Measurements from ENCODE around the gene C1orf35.

Gene C1orf35

DNA sequence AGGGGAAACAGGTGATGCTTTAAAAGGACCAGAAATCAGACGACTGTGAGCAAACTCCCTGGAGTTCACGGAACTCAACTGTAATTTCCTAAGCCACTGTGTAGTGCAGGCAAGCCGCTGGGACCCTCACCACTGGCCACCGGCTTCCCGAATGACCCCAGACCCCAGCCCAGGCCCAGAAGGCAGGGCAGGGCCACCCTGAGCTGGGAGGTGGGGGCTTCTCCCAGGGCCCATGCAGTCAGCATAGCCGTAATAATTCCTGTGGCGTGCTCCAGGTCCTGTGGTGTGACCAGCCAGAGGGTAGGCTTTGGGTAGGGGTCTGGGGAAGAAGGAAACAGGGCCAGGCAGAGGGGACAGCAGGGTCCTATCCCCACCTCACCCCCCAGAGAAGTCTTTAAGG, 24.1 kb downstream of the C1orf35 start:
- no peak for DNase-seq (ENCODE audit: low spot score)

DNA sequence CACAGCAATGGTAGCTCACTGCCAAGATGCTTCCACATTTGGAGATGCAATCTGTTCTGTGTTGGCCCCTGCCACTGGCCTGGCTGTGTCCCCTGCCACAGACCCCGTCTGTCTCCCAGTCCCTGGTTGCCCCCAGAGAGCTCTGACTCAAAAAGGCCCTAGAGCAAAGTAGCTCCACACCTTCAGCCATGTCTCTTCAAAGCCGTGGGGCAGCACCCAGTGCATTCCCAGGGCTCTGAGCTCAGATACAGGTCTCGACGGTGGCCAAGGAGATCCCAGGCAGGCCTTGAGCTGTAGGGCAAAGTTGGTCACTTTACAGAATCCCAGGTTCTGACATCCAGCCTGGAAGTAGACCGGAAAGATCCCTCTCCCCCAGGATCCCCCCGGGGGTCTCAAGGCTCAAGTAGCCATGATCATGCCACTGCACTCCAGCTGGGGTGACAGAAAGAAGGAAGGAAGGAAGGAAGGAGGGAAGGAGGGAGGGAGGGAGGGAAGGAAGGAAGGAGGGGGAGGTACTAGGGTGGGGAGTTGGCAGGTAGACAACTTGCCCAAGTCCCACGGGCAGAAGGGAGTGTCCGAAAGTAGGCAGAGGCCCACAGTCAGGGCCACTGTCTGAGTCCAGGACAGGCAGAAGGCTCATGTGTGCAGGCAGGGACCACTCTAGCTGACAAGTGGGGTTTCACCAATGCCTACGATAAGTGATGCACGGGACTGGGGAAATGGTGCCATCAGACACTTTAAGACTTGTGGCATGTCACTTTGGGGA, 25.4 kb downstream of the C1orf35 start:
- no peak for DNase-seq (ENCODE audit: low spot score)

DNA sequence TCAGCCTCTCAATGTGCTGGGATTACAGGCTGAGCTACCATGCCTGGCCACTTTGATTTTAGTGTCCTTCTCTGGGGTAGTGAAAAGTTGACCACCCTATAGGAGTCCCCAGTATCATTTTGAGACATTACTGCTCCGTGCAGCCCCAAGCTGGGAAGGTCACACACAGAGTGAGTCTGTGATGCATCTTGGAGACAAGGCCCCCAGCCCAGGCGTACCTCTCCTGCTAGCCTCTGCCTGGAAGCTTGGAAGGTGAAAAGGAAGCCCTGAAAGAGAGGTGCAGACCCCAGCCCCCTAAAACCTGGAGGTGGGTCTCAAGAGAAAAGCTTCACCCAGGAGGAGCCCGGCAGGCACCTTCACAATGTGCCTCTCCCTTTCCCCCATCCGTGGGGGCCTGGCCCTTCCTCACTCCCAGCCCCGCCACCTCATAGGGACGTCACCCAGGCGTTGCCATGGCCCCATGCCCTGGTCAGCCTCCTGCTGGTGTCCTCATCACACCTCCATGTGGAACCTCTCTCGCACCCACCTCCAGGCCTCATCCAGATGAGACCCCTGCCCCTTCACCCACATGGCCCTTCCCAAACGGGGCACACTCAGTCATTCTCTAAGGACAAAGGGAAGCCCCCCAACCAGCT, 26.2 kb downstream of the C1orf35 start:
- no peak for DNase-seq (ENCODE audit: low spot score)

DNA sequence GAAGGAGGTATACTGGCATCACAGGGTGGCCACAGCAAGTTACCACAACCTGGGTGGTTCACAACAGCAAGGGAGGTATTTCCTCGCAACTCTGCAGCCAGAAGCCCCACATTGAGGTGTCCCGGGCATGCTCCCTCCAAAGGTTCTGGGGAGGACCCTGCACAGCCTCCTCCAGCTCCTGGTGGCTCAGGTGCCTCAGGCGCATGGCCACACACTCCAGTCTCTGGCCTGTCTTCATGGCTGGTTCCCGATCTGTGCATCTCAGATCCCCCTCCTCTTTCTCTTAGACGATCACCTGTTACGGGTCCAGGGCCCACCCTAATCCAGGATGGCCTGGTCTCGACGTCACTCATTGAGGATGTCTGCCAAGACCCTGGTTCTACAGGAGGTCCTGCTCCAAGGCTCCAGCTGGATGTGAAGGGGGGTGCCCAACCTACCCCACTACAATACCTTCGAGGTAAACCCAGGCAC, 27.3 kb downstream of the C1orf35 start:
- no peak for DNase-seq (ENCODE audit: low spot score)

DNA sequence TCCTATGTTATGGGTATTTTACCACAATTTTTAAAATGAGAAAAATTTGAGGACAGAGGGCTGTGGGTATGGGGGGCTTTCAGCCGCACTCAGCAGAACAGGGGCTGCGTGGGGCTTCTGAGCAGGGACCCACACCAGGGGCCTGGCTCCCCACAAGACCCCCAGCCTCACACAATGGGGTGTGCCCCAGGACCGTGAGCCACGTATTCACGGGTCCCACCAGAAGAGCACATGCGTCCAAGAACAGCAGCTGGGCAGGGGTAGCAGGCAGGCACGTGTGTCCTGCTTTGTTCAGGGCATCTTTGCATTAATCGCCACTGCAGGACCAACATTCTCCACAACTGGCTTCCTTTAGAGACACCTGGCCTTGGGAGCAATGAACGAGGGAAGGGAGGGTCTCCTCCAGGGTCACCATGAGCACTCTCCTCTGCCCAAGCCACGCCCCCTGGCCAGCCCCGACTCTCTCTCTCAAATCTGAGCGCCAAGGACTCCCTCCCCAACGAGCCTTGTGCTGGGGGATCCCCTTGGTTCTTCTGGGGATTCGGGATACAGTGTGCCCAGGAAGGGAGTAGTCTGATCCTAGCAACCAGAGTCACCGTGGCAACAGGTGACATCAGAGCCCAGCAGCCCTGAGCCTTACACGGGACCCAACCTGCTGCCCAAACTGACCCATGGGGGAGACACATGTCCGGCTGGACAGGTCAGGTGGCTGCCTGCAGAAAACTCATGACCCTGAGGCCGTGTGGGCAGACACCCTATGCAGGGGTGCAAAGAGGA, 28.0 kb downstream of the C1orf35 start:
- DNase-seq (ENCODE audit: low spot score) = no peak

DNA sequence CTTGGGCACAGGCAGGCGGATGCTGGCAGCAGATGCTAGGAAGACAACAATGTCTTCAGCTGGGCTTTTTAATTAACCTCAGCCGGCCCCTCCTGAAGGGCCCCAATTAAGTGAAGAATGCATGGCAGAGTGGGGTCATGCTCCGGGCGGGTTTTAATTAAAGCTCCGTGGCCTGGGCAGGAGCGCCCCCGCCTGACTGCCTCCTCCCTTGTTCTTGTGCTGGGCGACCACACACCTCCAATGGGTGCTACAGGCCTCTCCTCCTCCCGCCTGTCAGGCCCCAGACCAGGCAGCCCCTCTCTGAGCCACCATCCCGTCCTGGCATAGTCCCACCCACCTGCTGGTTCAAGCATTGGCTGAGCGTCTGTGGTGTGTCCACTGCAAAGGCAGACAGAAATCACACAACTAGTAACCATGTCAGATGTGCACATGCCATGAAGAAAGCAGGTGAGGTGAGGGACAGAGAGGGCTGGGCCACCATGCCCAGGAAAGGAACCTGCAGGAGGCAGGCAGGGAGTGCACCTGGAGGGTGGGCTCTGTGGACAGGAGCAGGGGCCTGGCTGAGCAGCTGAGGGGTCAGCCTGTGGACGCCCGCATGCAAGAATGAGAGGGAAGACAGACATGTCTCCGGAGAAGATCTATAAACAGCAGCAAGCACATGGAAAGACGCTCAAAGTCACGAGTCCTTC, 29.1 kb downstream of the C1orf35 start:
- no peak for DNase-seq (ENCODE audit: low spot score)

DNA sequence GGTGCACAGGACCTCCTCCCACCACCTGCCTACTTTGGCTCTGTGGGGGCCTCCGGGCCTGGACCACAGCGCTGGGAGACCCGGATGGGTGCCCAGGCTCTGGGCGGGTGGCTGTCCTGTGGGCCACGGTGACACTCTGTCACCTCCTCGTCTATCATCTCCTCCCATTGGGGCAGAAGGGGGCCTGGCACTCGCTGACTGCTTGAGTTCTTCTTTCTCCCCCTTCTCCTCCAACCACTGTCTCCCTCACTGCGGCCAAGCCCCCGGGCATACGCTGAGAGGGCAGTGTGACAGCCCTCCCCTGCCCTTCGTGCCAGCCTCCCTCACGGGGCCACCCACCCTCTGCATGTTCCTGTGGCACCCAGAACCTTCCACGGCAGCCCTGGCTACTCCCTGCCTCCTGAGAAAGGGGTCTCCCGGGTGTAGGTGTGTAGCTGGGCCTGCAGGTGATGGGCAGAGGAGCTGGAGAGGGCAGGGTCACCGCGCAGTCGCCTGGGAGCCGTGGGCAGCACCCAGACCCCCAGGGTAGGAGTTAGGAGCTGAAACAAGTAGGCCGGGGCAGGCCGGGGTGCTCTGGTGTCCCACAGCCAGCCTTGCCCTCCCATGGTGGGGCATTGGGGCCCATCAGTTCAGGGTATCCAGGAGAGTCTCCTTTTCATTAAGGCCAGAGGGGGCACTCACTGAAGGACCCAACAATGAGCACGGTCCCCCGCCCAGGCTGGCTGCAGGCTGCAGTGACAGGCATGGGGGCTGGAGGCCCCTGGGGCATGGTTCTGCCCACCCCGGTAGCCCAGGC, 29.9 kb downstream of the C1orf35 start:
- no peak for DNase-seq (ENCODE audit: low spot score)

DNA sequence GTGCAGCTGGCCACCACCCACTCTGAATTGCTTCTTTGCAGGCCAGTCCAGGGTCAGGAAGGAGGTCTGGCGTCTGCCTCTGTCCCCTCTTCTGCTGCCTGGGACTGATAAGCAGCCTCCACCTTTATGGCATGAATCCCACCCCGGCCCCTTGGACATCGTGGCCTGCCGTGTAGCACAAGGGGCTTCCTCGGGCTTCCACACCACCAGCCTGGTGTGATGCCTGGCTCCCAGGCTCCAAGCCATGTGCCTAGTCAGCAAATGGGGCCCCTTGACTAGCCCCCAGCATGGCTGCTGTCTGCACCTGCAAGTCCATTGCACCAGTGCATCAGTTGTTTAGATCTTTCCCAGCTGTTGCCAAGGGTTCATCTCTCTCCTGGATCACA, 30.5 kb downstream of the C1orf35 start:
- no peak for DNase-seq (ENCODE audit: low spot score)

DNA sequence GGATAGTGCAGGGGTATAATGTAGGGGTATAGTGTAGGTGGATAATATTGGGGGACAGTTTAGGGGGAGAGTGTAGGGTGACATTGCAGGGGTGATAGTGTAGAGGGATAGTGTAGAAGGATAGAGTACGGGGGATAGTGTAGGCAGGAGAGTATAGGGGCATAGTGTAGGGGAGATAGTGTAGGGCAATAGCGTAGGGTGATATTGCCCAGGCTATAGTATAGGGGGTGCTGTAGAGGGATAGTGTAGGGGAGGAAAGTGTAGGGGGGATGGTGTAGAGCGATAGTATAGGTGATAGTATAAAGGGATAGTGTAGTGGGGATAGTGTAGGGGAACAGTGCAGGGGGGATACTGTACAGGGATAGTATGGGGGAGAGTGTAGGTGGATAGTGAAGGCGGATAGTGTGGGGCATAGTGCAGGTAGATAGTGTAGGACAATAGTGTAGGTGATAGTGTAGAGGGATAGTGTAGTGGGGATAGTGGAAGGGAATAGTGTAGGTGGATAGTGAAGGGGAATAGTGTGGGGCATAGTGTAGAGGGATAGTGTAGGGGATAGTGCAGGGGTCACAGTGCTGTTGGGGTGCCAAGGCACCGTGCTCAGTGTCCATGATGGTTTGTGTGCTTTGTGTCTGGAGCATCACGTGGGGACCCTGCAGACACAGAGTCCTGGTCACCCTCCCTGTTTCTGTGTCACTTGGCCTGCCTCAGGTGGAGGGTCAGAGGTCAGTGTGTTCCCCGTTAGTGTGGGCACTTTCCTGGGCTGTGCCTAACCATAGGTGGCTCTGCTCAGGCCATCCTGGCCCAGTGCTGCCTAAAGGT, 31.1 kb downstream of the C1orf35 start:
- no peak for DNase-seq (ENCODE audit: low spot score)

DNA sequence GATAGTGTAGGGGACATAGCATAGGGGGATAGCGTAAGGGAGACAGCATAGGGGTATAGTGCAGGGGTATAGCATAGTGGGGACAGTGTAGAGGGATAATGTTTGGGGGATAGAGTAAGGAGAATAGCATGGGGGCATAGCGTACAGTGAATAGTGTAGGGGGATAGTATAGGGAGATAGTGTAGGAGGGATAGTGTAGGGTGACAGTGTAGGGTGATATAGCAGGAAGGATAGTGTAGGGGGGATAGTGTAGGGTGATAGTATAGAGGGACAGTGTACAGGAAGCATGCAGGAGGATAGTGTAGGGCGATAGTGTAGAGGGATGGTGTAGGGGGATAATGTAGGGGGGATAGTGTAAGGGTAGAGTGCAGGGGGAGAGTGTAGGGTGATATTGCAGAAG, 32.3 kb downstream of the C1orf35 start:
- DNase-seq (ENCODE audit: low spot score) = no peak

DNA sequence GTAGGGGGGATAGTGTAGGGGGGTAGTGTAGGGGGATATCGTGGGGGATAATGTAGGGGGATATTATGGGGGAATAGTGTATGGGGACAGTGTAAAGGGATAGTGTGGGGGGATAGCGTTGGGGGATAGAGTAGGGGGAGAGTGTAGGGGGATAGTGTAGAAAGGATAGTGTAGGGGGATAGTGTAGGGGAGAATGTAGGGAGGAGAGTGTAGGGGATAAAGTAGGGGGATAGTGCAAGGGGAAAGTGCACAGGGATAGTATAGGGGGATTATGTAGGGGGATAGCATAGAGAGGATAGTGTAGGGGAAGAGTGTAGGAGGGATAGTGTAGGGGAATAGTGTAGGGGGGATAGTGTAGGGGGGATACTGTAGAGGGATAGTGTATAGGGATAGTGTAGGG, 33.0 kb downstream of the C1orf35 start:
- DNase-seq (ENCODE audit: low spot score) = no peak

DNA sequence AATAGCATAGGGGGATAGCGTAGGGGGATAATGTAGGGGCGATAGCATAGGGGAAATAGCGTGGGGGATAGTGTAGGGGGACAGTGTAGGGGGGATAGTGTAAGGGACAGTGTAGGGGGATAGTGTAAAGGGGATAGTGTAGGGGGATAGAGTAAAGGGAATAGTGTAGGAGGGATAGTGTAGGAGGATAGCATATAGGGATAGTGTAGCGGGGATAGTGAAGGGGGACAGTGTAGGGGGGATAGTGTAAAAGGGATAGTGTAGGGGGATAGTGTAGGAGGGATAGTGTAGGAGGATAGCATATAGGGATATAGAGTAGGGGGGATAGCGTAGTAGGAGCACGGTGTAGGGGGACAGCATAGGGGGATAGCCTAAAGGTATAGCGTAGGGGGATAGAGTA, 34.8 kb downstream of the C1orf35 start:
- DNase-seq (ENCODE audit: low spot score) = no peak

DNA sequence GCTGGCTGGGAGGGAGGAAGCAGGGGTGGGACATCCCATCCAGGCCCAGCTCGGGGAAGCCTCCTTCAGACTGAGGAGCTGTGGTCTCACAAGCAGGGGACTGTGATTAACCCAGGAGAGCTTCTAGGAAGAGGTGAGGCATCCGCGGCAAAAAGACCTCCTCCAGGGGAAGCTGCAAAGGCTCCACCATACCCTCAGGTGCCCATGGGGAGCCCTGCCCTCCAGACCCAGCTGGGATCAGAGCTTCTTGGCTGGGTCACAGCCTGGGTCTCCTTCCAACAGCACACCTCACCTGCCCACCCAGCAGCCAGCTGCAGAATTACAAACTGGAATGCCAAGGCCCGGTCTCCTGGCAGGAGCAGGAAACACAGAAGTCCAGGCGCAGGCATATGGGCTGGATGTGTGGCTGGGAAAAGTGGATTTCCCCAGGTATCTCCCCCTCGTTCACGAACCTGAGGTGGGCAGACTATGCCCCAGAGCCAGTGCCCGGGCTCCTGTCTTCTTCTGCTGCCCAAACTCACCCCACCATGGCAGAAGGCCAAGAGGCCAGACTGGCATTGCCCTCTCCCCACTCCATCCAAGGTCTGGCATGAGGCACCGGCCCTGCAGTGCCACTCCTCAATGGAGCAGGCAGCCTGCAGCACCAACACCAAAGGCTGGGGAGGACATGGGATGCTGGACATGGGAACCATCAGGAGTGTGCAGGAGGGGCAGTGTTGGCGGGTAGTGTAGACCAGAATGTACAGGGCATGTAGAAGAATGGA, 36.1 kb downstream of the C1orf35 start:
- no peak for DNase-seq (ENCODE audit: low spot score)

DNA sequence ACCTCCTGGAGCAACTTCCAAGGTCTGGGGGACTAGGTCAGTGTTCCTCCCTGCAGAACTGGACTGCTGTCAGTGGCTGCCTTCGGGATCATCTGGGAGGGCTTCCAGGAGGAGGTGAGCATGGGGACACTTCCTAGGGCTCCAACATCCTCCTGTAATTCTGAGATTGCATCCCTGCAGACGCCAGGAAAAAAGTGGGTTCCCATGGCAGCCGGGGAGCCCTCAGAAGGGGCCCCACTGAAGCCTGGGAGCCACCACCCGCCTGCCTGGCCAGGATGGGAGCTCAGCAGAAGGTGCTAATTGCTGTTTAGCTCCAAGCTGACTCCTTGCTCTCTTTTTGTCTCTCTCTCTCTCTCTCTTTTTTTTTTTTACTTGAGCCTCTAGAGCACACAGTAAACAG, 36.7 kb downstream of the C1orf35 start:
- DNase-seq (ENCODE audit: low spot score) = no peak

DNA sequence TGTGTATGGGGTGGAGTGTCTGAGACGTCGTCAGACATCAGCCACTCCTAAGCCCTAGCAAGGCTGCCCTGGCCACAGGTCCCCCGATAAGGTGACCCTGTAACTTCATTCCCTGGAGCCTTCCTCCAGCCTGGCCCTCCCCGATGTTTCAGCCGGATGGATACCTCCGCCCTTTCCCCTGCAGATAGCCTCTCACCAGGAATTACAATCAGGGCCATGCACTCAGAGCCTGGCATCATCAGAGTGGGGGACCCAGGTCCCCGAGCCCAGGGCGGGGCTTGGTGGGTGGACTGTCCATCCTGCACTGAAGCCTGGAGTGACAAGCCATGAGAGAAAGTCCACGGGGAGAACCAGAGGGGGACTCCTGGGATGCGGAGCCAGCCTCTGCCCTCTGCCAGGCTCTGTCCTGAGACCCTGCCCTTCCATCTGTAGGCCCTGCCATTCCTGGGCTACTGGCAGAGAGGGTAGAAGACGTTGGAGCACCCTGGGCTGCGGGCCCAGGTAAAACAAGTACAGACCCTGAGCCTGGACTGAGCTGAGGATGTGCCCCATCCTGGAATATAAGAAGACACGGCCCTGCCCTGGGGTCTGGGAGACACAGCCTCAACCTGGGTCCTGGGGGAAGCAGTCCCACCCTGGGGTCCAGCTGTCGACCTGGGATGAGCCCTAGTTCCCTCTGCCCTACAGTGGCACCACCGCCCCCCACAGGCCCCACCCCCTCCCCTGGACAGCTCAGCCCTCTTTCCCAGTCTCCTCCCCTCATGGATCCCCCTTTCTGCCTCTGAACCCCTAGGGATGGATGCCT, 37.4 kb downstream of the C1orf35 start:
- DNase-seq (ENCODE audit: low spot score) = no peak

DNA sequence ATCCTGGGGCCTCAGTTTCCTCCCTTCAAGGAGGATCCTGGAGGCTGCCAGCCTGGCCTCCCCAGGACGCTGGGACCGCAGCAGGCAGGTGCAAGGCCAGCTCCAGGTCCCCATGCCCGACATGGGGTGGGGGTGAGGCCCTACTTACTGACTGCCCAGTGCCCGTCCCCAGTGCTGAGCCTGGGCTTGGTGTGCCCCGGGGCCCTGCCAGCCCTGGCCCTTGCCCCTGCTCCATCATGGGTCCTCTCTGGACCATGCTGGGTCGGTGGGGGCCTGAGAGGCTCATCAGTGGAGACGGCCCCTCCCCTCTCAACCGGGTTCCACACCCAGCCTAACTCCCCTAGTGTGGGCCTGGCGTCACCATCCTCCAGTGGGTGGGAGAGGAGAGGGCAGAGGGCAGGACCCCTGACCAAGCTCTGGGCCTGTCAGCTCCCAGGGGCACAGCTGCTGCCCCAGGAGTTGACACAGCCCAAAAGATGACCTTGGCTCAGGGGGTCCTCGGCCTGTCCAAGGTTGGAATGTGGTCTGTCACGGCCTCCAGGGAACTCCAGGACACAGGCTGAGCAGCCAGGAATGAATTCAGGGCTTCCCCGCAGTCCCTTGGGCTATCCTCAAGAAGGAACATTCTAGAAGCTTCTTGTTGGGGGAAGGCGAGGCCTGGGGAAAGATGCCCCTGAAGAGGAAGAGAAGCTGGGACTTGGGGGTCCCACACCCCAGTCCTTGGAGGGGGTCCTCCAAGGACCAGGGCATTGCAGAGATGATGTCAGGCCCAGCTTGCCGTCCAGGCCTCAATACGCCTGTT, 38.2 kb downstream of the C1orf35 start:
- no peak for DNase-seq (ENCODE audit: low spot score)

DNA sequence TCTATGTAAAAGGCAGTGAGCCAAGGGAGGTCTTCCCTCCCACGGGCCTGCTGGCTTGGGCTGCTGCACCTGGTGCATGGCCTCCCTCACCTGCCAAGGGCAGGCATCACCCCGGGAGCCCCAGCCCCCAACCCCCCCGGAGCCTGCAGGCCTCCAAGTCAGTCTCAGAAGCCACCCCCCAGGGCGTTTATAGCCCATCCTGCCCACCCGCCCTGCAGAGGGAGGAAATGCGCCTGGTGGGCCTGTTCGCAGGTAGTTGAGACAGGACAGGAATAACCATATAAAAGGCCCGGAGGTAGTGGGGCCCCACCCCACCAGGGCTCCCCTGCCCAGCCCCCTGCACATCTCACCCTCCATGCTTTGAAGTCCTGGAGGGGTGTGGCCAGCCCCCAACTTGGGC, 38.8 kb downstream of the C1orf35 start:
- no peak for DNase-seq (ENCODE audit: low spot score)

Measured in cerebellar cortex (tissue), 1 donor.